Right cardiac atrium (tissue), 5 donors: ENCODE results near the gene PRDM10. TPM values are rescaled to one million over a fixed set of nuclear protein-coding genes. Genes with fewer than 3 reads are reported as not detected.
"Not testable (repeated sequence)": the region's sequence is repeated elsewhere in the genome, so short reads cannot be mapped to it uniquely, and the experiment has no call there.

Source experiments
- ATAC-seq, 2 donors: fragments of 200-7000 bp; cut with Tn5 transposase; one replicate each; pipeline versions ENCODE4 v1.8.0 to v1.9.1; 2020; ENCODE audit warnings: moderate library complexity in 2 of 2, mild to moderate bottlenecking in 1 of 2
- DNase-seq, 3 donors: peaks; one replicate each; pipeline ENCODE4 v3.0.0-alpha.2; 2020
- H3K27ac ChIP-seq: one replicate; pipeline ENCODE4 v1.5.1; 2013; ENCODE audit warnings: mild to moderate bottlenecking, low read length, control low read depth, moderate library complexity
- H3K27me3 ChIP-seq: one replicate; pipeline ENCODE4 v1.6.1; 2013; ENCODE audit not compliant: control insufficient read depth, insufficient read depth
- H3K4me1 ChIP-seq: one replicate; pipeline ENCODE4 v1.6.1; 2013; ENCODE audit warnings: low read length; ENCODE audit not compliant: control insufficient read depth, insufficient read depth
- H3K4me3 ChIP-seq: one replicate; pipeline ENCODE4 v1.5.1; 2013; ENCODE audit warnings: low read length, control low read depth
- H3K9me3 ChIP-seq: one replicate; pipeline ENCODE4 v1.6.1; 2013; ENCODE audit warnings: low read length; ENCODE audit not compliant: control insufficient read depth
- WGBS: extraction: QIAGEN DNeasy Blood & Tissue Kit; methylation state at CpG from one replicate; pipeline ENCODE4 v1.1.7; 2013; 5-methylcytosine and 5-hydroxymethylcytosine counted together
- intact Hi-C, 4 donors: fragments of 100-400 bp; cut with DNase I; formaldehyde crosslinking; loops; one replicate each; pipeline versions ENCODE4 v1.11.0 to v1.14.0; 2022 to 2023
- polyA plus RNA-seq: library from polyadenylated mRNA; stranded (reverse); fragments of 200-250 nt; gene quantifications from one replicate; pipeline ENCODE4 v1.2.3, GENCODE V29; 2013
- total RNA-seq, 4 donors: library from RNA; stranded (reverse); fragmentation: NEBNext Ultra II Directional; extraction: Animal tissue kit (Norgen Biotek cat#: 25700); gene quantifications; one replicate each; pipeline ENCODE4 v1.2.1, GENCODE V29; 2021
- donor health status: healthy with polysubstance abuse.
- donor health status: DM: no; HTN: yes; CAD: no.
- donor health status: DM: no; HTN: no; CAD: no.
- donor health status: DM: no; HTN: yes; CAD: no; lungs with severe emphysema.
- donor health status: DM: yes; HTN: yes; CAD: no.

The PRDM10 gene
- total and polyA plus RNA-seq, 5 donors = 1.6 to 7.2 (median 6.1) TPM

DNA sequence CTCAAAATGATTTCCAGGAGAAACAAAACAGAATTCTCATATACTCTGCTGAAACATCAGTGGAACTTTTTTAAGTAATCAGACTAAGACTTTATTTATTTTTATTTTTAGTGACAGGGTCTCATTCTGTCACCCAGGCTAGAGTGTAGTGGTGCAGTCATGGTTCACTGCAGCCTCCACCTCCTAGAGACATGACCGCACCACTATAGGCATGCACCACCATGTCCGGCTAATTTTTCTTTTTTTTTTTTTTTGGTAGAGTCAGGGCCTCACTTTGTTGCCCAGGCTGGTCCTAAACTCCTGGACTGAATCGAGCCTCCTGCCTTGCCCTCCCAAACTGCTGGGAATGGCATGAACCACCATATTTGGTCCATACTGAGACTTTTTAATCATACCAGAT, 42.9 kb downstream of the PRDM10 start:
- H3K4me3 ChIP-seq = no peak overlapping the region
- ATAC-seq (no peak), DNase-seq (no peak)
- no peaks in the 10 kb centered on the region for H3K9me3 ChIP-seq
- no peaks in the 10 kb centered on the region for H3K27me3 ChIP-seq
- H3K27ac ChIP-seq = no peak overlapping the region
- intact Hi-C loops = no loop called here
- H3K4me1 ChIP-seq = no peaks in the 10 kb centered on the region
- over 99% methylated on average over 3 of the region's 3 CpGs for WGBS

DNA sequence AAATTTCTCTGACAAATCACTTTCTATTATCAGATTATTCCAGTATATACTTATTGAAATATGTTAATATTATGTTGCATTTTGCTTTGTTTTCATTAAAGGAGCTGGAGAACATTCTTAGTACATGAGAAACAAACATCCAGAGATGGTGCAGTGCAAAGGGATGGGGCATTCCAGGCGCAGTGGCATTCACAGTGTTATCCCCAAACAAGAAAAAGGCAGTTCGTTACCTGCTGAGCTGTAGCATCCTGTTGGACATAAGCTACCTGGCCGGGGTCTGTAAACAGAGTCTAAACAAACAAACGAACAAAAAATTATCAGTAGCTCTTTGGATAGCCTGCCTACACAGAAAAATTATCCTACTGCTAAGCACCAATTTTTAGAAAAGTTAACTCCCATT, 47.4 kb downstream of the PRDM10 start:
- ATAC-seq (no peak), DNase-seq (no peak)
- Histone ChIP-seq H3K9me3 (no peaks in the 10 kb centered on the region), H3K4me1 (peaks cover 3% of the 10 kb centered on the region), H3K27ac (no peak overlapping the region), H3K4me3 (no peak overlapping the region), H3K27me3 (no peaks in the 10 kb centered on the region)
- intact Hi-C loops = no loop called here
- 97% methylated on average over 4 of the region's 4 CpGs for WGBS

DNA sequence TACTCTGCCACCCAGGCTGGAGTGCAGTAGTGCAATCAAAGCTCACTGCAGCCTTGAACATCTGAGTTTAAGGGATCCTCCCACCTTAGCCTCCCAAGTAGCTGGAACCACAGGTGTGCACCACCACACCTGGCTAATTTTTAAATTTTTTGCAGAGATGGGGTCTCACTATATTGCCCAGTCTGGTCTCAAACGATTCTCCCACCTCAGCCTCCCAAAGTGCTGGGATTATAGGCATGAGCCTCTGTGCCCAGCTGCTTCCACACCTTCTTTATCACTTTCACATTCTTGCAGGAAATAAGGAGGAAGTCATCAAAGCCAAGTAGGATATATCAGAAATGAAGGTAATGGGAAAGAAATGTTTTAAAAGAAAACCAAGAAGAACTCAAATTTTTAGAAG, 47.9 kb downstream of the PRDM10 start:
- DNase-seq, H3K4me1 ChIP-seq, H3K4me3 ChIP-seq, intact Hi-C loops, H3K9me3 ChIP-seq, ATAC-seq, H3K27ac ChIP-seq, H3K27me3 ChIP-seq: not testable (repeated sequence)
- 72% methylated on average over 1 of the region's 1 CpG for WGBS

DNA sequence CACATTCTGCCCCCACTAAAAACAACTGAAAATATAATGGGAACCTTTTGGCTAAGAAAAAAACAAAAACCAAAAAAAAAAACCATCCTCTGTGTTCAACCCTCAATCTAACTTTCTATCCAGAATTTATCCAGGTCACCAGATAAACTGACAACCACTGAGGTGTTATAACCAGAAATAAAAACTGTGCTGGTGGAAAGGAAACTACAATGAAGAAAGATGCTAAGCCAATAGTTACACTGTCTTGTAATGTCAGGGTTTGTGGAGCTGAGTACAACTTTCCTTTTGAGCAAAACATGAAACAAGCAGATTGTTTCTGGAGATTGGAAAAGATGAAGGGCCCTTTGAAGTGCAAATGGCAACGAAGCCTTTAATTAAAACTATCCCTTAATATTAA, 50.8 kb downstream of the PRDM10 start:
- WGBS = 83% methylated on average over 1 of the region's 1 CpG
- DNase-seq (no peak), ATAC-seq (no peak)
- no peak overlapping the region for H3K27ac ChIP-seq
- H3K9me3 ChIP-seq = no peaks in the 10 kb centered on the region
- no peaks in the 10 kb centered on the region for H3K27me3 ChIP-seq
- H3K4me1 ChIP-seq = peaks cover 3% of the 10 kb centered on the region
- intact Hi-C loops = no loop called here
- H3K4me3 ChIP-seq = no peak overlapping the region

DNA sequence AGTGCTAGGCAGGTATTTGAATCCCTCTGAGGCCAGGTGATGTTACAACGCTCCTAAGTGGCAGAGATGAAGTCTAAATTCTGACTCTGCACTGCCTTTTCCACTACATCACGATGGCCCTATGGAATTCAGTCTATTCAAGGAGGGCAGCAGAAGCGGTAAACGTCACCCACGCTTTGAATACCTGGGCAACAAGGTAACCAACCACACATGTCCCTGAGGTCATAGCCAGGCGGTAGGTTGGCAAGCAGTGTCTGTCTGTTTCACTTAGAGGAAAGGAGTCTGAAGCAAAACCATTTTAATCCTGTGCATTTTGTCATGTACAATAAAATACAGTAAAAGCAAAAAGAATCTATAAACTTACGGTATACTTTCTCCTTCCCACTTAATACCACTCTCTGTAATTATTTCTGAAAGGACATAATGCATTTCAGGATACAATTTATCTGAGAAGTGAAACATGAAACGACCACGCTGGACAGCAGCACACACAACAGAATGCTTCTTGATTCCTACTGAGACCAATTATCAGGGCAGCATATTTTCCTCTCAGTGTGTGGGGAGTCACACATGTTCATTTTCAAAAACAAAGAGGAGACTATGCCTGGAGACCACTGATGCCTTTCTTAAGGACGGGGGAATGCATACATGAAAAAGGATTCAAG, 51.3 kb downstream of the PRDM10 start:
- ATAC-seq = no peak
- WGBS = 61% methylated on average over 10 of the region's 10 CpGs
- H3K27ac ChIP-seq = no peak overlapping the region

DNA sequence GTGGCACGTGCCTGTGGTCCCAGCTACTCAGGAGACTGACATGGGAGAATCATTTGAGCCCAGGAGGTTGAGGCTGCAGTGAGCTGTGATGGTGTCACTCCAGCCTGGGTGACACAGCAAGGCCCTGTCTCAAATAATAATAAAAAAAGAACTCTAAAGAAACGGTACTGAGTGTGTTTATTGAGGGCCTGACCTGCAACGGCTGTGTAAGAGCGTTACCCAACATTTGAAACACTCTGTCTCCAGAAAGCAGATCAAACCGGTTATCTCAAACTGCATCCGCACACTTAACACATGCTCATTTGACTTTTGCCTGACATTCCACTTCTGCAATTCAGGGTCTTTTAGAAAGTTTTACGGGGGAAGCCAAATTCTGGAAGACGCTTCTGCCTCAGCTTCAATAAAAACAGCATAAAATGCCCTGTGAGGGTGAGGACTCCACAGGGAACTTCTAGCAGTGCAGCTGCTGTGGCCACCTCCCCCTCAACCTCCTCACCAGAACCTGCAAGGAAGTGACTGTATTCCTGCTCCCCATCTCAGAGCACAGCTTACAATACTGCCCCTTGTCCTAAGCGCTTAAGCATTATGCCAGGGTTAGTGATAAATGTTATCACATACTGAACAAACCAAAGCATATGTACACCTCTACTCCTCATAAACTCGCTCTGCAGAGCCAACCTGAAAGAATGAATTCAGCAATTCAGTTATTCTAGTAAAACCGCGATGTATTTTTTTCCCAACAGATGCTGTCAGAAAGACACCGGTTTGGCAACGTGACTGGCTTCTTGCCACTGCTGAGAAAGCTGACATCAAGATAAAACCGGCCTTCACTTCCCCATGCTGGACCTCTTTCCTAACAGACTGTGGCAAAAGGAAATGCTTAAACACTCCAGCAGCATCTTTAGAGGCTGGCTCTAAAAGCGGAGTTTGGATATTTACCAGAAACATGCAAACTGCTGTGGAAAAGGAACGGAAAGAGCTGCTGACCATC, 52.2 kb downstream of the PRDM10 start:
- H3K27me3 ChIP-seq = no peaks in the 10 kb centered on the region
- intact Hi-C loops = no loop called here
- H3K9me3 ChIP-seq = no peaks in the 10 kb centered on the region
- no peak overlapping the region for H3K27ac ChIP-seq
- H3K4me3 ChIP-seq = no peak overlapping the region
- peaks cover 3% of the 10 kb centered on the region for H3K4me1 ChIP-seq
- ATAC-seq (peak; percentile 74 to 76), DNase-seq (peak; percentile 54 to 78 (median 64))
- WGBS = 38% methylated on average over 17 of the region's 17 CpGs

More for the DNA sequence above, 51.3 kb downstream of the PRDM10 start:
- H3K9me3 ChIP-seq = no peaks in the 10 kb centered on the region
- no peaks in the 10 kb centered on the region for H3K27me3 ChIP-seq
- peaks cover 3% of the 10 kb centered on the region for H3K4me1 ChIP-seq
- intact Hi-C loops = no loop called here
- DNase-seq = no peak
- H3K4me3 ChIP-seq = no peak overlapping the region

DNA sequence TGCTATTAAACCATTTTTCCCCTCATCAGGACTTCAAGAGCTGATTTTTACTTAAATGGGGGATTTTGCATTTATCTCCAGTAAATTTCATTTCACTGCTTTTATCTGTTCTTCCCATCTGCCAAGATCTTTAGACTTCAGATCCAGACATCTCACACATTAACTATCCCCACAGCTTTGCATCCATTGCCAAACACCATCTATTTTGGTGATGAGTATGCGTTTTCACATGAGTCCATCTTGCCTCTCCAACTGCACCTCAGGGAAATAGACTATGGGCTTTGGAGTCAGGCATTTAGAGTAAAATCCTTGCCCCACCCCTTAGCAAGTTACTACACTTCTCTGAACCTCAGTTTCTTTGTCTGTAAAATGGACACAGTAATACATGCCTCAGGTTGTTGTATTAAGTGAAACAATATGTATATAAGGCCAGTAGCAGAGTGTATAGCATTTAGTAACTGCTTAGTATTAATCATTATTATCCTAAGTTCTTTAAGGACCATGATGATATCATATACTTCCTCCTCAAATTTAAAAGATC, 53.6 kb downstream of the PRDM10 start:
- Histone ChIP-seq H3K9me3 (no peaks in the 10 kb centered on the region), H3K27me3 (no peaks in the 10 kb centered on the region), H3K27ac (no peak overlapping the region), H3K4me1 (peaks cover 3% of the 10 kb centered on the region), H3K4me3 (no peak overlapping the region)
- 95% methylated on average over 1 of the region's 1 CpG for WGBS
- intact Hi-C loops = no loop called here
- no peak for DNase-seq
- no peak for ATAC-seq

DNA sequence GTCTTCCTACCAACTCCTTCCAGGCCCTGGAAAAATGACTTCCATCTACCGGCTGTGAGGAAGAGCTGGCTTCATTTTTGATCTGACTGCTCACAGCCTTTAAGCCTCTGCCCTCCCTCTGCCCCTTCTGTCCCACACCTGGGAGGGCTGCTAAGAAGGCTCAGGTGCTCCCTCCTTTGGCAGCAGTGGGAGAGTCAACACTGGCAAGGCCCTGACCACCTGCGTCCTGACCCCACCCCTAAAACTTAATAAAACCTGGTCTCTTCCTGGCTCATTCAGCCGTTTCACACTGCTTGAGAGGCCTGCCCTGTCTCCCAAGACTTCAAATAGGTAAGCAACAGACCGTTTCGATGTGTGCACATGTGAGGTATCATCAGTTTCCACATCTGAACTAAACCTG, 55.2 kb downstream of the PRDM10 start:
- intact Hi-C loops = no loop called here
- no peaks in the 10 kb centered on the region for H3K27me3 ChIP-seq
- 93% methylated on average over 5 of the region's 5 CpGs for WGBS
- no peak overlapping the region for H3K4me3 ChIP-seq
- DNase-seq (no peak), ATAC-seq (no peak)
- no peaks in the 10 kb centered on the region for H3K9me3 ChIP-seq
- peaks cover 3% of the 10 kb centered on the region for H3K4me1 ChIP-seq
- no peak overlapping the region for H3K27ac ChIP-seq

DNA sequence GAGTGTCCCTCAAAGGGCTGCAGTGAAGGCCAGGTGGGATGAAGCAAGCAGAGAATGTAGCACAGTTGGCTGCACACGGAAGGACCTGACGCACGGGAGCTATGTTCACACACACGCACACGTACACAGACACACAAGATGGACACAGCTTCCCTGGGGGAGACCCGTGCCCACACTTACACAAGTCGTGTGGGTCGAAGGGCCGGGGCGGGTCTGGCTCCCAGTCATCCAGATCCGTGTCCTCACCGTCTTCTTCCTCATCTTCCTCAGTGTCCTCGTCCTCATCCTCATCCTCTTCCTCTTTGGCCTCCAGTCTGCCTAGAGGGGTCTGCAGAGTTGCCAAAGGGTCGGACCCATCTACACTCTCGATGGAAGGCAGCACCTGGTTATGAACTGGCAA, 55.7 kb downstream of the PRDM10 start:
- H3K4me1 ChIP-seq = peaks cover 3% of the 10 kb centered on the region
- no peak for ATAC-seq
- H3K27ac ChIP-seq = no peak overlapping the region
- no peaks in the 10 kb centered on the region for H3K9me3 ChIP-seq
- no peak for DNase-seq
- H3K27me3 ChIP-seq = no peaks in the 10 kb centered on the region
- H3K4me3 ChIP-seq = no peak overlapping the region
- WGBS = 97% methylated on average over 15 of the region's 15 CpGs
- intact Hi-C loops = no loop called here

DNA sequence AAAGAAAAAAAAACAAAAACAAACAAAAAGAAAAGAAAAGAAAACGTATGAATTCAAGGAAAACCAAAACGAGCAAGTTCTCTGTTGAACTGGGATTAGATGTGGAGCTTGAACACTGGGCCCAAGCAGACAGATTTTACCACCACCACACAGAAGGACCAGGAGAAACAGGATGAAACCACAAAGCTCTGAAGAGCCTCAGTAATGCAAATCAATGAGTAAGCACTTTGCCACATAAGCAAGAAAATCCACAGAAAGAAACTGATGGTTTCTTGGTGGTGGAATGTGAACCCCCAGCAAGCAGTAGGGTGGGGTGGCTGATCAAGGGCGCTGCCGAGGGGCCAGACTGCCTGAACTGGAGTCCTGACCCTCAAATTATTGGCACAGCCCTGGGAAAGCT, 56.4 kb downstream of the PRDM10 start:
- H3K9me3 ChIP-seq = no peaks in the 10 kb centered on the region
- peaks cover 2% of the 10 kb centered on the region for H3K4me1 ChIP-seq
- no peaks in the 10 kb centered on the region for H3K27me3 ChIP-seq
- no peak for DNase-seq
- H3K27ac ChIP-seq = no peak overlapping the region
- WGBS = 85% methylated on average over 4 of the region's 4 CpGs
- intact Hi-C loops = no loop called here
- no peak overlapping the region for H3K4me3 ChIP-seq
- no peak for ATAC-seq

DNA sequence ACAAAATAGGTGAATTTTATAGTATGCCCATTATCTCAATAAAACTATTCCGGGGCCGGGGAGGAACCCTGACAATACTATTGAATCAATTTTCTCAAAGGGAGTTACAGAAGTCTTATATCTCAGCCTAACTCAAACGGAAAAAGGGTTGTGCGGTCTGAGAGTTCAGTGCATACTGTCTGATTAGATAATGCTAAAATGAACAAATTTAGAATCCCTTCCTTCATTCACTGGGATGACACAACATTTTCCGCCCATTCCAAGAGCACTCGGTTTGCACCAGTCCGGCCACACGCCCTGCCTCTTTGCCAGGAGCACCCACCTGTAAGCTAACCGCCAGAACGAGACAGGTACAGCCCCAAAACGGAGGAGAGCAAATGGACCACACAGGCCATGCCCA, 57.3 kb downstream of the PRDM10 start:
- no peaks in the 10 kb centered on the region for H3K9me3 ChIP-seq
- no peaks in the 10 kb centered on the region for H3K4me1 ChIP-seq
- no peaks in the 10 kb centered on the region for H3K27me3 ChIP-seq
- DNase-seq (no peak), ATAC-seq (no peak)
- H3K4me3 ChIP-seq = no peak overlapping the region
- intact Hi-C loops = no loop called here
- WGBS = 91% methylated on average over 11 of the region's 11 CpGs
- H3K27ac ChIP-seq = no peak overlapping the region
